NB4 (cell line): Measurements from ENCODE around the gene CDH26.

Experiments used
- POLR2A ChIP-seq: IDR thresholded peaks from 2 replicates; pipeline ENCODE4 v1.6.1; 2011; ENCODE audit warnings: mild to moderate bottlenecking; ENCODE audit not compliant: insufficient read length; ENCODE audit errors: extremely low read depth
- TF ChIP-seq, protein P1 (sequence below): IDR thresholded peaks from one replicate; pipeline ENCODE4 v1.5.1; 2012; ENCODE audit warnings: low read depth, low read length

DNA sequence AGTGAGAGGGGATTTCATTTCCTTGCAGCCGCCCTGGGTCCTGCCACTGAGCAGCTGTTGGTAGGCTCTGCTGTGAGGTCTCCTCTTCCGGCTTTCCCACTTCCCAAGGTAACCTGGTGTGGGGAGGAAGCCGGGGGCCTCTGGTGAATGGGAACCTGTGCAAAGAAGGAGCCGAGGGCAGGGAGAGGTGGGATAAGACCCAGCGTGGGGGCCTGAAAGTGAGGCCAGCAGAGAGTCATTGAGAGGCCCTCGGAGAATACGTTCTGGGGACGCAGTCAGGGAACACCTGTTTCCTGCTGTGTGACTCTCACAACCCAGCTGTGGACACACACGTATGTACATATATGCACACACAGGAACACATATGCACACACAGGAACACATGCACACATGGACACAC lies 100.7 kb downstream of the CDH26 start:
- TF ChIP-seq, protein P1, sequence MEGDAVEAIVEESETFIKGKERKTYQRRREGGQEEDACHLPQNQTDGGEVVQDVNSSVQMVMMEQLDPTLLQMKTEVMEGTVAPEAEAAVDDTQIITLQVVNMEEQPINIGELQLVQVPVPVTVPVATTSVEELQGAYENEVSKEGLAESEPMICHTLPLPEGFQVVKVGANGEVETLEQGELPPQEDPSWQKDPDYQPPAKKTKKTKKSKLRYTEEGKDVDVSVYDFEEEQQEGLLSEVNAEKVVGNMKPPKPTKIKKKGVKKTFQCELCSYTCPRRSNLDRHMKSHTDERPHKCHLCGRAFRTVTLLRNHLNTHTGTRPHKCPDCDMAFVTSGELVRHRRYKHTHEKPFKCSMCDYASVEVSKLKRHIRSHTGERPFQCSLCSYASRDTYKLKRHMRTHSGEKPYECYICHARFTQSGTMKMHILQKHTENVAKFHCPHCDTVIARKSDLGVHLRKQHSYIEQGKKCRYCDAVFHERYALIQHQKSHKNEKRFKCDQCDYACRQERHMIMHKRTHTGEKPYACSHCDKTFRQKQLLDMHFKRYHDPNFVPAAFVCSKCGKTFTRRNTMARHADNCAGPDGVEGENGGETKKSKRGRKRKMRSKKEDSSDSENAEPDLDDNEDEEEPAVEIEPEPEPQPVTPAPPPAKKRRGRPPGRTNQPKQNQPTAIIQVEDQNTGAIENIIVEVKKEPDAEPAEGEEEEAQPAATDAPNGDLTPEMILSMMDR: no peak
- TF ChIP-seq POLR2A: no peak
